NB4 (cell line): ENCODE data around the gene VAMP2.

ENCODE experiments used
- CTCF ChIP-seq: IDR thresholded peaks from one replicate; pipeline ENCODE4 v1.5.1; 2012; ENCODE audit warnings: low read depth, low read length
- POLR2A ChIP-seq: IDR thresholded peaks from 2 replicates; pipeline ENCODE4 v1.6.1; 2011; ENCODE audit warnings: mild to moderate bottlenecking; ENCODE audit not compliant: insufficient read length; ENCODE audit errors: extremely low read depth

DNA sequence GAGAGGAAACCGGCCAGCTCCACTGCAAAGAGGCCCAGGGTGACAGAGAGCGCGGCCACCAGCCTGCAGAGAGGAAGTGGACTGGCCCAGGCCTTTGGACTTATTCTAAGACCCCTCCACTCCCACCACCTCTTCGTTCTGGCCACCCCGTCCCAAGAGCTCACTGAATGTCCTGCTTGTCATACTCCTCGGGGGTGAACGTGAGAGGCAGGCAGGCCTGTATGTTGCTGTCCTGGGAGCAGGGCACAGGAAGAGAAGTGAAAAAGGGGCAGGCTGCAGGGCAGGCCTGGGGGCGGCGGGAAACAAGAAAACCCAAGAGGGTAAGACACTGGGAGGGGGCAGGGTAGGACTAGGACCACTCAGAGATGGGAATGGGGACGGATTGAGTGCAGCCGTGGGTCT is 13.0 kb upstream of the VAMP2 start:
- TF ChIP-seq CTCF (no peak), POLR2A (no peak)
